ENCODE data around the gene SDK2.
"Not testable (repeated sequence)": the region's sequence is repeated elsewhere in the genome, so short reads cannot be mapped to it uniquely, and the experiment has no call there.

Gene SDK2

DNA sequence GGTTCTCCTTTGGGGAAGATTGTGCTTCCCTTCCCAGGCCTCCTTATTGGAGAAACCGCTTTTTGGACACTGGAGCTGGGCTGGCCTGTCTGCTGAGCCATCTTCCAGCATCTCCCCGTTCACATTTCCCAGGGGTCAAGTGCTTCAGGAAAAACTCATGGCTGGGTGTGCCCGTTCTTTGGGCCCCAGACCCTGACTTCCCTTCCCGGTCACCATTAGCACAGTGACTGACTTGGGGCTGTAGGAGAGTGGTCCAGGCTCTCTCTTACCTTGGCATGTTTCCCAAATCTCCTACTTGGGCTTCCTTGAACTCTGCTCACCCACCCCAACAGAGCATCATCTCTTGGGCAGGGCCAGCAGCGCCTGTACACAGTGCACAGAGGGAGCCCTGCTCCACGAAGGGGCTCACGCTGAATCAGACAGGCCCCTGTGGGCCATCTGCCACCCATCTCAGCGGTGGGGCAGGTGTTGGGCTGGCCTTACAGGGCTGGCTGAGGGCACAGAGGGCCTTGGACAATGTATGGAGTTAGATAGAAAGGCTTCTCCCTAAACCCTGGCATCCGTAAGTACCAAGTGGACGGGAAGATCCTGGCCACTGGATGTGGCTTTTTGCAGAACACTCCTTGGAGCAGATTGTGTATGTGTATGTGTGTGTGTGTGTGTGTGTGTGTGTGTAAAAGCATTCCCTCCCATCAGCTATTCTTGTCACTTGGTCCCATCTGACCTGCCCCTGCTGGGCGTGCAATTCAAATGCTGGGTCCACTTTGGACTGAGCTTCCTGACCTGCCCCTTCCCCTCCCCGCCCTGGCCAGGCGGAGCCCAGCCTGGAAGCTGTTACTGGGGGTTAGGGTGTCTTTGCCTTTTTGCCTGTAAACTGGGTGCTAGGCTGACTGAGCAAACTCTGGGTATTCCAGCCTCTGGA lies 307.6 kb downstream of the SDK2 start:
- DNase-seq: no peak

- no peak for DNase-seq
Observed at GRCh38 chr17:73335591-73336407, 308.4 kb downstream of the SDK2 start.

GRCh38 chr17:73334771-73335513 lies 309.3 kb downstream of the SDK2 start:
- no peak for DNase-seq

DNA sequence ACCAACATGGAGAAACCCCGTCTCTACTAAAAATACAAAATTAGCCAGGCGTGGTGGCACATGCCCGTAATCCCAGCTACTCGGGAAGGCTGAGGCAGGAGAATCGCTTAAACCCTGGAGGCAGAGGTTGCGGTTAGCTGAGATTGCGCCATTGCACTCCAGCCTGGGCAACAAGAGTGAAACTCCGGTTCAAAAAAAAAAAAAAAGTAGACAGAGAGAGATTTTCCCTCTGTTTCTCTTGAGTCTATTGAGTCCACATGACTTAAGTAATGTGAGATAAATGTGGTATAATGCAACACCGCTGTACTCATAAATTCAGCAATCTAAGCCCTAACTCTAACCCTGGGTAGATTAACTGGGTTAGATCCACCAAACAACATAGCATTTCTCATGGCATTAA lies 310.8 kb downstream of the SDK2 start:
- not testable (repeated sequence) for DNase-seq

DNA sequence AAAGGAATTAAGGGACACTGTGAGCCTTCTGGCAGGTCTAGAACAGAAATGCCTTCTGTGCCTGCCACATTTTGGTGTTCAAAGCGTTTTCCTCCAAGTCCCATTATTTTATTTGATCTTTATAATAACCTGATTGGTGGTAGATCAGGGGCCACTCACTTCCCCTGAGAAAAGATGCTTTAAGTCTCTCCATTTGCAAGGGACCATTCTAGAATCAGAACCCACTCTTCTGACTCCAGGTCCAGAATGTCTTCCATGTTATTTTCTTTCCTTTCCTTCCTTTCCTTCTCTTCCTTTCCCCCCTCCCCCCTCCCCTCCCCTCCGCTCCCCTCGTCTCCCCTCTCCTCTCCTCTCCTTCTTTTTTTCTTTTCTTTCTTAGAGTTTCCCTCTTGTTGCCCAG lies 313.2 kb downstream of the SDK2 start:
- DNase-seq: no peak

DNA sequence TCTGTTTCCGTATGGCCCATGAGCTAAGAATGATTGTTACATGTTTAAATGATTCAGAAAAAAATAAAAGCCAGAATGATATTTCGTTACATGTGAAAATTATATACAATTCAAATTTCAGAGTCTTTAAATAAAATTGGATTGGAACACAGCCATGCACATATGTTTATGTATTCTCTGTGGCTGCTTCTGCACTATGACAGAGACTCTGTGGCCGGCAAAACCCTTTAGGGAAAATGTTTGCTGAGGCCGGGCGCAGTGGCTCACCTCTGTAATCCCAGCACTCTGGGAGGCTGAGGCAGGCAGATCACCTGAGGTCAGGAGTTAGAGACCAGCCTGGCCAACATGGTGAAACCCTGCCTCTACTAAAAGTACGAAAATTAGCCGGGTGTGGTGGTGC lies 316.6 kb downstream of the SDK2 start:
- DNase-seq: no peak

DNA sequence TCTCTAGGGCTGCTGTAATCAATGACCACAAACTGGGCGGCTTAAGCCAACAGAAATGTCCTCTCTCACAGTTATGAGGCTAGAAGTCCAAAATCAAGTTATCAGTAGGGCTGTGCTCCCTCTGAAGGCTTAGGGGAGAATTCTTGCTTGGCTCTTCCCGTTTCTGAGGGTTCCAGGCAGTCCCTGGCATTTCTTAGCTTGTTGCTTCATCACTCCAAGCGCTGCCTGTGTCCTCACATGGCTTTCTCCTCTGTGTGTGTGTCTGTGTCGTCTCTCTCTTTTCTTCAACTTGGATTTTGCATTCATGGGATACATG lies 318.8 kb downstream of the SDK2 start:
- no peak for DNase-seq

DNA sequence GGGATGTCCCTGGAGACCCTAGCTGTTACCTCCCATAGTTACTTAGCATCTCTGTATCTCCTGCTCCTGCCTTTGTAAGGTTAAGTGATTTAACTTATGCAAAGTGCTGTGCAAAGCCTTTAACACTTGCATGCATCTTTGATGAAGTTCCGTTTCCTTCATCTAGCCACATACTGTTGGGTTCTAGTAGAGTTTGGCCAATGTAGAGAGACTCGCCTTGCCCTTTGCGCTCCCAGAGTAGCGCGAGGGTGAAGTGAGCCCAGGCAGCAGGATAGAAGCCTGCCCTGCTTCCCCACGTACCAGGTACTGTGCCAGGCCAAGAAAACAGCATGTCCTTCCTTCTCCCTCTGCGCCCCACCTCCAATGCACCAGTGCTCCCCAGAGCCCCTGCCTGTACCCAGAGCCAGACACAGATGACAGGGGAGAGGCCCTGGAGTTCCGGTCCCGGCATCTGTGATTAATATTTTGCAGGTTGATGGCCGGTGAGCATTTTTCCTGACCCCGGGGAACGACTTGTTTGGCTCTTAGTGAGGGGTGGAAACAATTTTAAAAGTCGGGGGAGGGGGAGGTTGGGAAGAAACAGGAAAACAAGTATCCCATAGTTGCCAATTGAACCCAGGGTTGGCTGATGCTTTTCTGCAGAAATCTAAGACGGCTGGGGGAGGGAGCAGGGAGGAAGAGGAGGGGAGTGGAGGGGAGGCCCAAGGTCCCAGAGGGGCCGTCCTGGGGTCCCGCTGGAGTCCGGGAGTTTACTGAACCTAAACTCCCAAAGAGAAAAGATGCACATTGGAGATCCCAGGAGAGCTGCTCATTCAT lies 319.3 kb downstream of the SDK2 start:
- DNase-seq: no peak

DNA sequence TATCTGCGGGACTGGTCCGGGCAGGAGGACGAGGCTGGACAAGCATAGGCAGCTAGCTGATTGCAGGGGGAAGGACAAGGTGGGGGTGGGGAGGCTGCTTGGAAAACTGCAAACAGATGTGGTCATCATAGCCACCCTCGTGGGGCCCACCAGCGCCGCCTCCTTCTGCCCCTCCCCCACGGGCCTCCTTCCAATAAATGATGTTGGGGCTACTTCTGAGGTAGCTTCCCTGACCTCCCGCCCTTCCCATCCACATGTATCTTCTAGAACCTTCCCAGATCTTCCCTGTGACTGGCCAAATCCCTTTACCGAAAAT lies 320.1 kb downstream of the SDK2 start:
- DNase-seq: no peak

GRCh38 chr17:73323409-73324159 lies 320.7 kb downstream of the SDK2 start:
- DNase-seq: no peak

DNA sequence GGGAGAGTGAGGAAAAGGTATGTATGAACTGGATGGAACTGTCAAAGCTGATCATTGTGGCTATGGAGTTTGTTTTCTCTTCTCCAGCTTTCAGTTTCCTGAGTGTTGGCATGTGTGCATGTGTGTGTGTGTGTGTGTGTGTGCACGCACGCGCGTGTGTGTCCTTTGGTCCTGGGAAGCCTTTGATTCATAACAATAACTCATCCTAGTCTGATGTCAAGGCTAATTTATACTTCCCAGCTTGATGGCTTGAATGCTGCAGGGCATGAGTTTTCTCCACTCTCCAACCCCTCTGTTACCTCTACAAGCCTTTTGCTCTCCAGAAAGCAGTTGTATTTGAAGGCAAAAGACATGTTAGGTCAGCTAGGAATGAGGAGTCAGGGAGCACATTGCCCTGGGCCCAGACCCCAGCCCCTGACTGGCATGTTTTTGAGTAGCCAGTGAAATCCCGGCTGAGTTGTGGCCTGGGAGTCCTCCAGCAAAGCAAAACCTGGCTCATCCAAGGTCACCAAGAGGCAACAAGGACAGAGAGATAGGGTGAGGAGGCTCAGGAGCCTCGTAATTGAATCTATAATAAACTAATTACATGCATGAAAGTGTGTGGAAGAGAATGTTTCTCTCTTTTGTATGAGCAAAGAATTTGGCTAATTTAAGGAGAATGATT lies 323.5 kb downstream of the SDK2 start:
- no peak for DNase-seq

GRCh38 chr17:73319766-73320165 lies 324.5 kb downstream of the SDK2 start:
- DNase-seq: no peak

DNA sequence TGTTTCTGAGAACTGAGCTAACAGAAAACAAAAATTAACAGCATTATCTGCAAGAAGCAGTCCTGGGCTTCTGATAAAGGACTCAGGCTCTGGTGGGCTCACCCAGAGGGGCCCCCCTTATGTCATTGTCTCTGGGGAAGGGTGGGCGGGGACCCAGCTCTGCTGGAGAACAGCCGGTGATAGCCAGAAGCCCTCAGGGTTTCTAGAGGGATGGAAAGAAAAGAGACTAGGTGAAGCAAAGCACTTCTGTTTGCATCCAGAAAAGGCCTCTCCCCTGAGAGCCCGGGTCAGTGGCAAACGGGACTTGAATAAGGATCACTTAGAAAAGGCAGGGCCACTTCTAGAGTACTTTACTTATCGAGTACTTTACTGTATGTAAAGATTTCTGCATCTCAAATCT lies 325.4 kb downstream of the SDK2 start:
- no peak for DNase-seq

- DNase-seq: no peak
Observed at GRCh38 chr17:73318427-73318813, 325.8 kb downstream of the SDK2 start.

- DNase-seq: no peak
Observed at GRCh38 chr17:73317513-73318426, 326.5 kb downstream of the SDK2 start.

GRCh38 chr17:73316919-73317505 lies 327.2 kb downstream of the SDK2 start:
- no peak for DNase-seq

- DNase-seq: no peak
Observed at GRCh38 chr17:73315471-73315870, 328.8 kb downstream of the SDK2 start.

DNA sequence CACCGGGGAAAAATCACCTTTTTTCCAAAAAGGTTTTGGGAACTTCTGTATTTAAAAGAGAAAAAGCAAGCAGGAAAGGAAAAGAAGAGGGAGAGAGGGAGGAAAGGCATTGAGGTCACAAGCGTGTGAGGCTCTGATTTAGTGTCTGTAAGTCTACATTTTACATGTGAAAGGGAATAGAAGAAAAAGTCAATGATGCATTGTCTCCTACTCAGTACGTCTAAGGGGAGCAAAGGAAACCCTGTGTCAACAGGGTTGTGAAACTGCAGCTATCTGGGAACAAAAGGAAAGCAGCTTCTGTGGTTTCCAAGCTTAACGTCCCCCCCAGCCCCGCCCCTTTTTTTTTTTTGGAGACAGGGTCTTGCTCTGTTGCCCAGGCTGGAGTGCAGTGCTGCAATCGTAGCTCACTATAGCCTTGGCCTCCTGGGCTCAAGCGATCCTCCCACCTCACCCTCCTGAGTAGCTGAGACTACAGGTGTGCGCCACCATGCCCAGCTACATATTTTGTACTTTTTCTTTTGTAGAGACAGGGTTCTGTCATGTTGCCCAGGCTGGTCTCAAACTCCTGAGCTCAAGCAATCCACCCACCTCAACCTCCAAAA lies 330.6 kb downstream of the SDK2 start:
- no peak for DNase-seq

DNA sequence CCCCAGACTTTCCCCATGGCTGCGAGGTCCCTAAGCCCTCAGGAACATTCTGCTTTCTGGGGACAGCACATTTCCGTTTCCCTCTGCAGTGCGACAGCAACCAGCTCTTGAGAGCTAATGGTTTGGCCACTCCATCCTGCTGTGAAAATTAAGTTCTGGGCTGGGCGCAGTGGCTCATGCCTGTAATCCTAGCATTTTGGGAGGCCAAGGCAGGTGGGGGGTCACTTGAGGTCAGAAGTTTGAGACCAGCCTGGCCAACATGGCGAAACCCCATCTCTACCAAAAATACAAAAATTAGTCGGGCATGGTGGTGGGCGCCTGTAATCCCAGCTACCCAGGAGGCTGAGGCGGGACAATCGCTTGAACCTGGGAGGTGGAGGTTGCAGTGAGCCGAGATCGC lies 331.4 kb downstream of the SDK2 start:
- DNase-seq: not testable (repeated sequence)

Data from NCI-H510A treated with DMSO at 0.1 percent for 48 hours (cell line).